ENCODE results near the gene VIPR2.

DNA sequence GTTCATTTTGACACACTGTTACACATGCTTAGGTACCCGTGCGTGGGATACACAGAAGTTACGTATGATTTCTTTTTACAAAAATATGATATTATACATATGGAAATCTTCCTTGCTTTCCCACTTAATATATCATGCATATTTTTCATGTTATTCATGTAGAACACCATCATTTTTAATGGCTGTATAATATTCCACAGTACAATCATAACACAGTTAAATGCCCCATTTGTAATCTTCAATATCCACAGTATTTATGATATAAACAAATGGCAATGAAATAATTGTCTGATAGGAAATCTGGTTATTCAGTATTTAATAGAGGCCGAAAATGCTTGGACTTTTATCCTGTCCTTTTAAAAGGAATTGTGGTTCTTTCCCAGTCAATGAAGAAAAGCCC is 23.2 kb downstream of the VIPR2 start:
- TF ChIP-seq CTCF (IDR thresholded peaks at IDR 0.05) (no peak), POLR2A (IDR thresholded peaks at IDR 0.05) (no peak)
